ENCODE data around the gene INSC. TPM values are rescaled to one million over a fixed set of nuclear protein-coding genes. Genes with fewer than 3 reads are reported as not detected.

INSC gene
- total RNA-seq, 1 experiment from 2014 or later, result 0.17 TPM

GRCh38 chr11:15093432-15093831, 21.3 kb upstream of the INSC start:
- Histone ChIP-seq H2AFZ (ENCODE audit: low read depth, low read length, poor library complexity, severe bottlenecking) (no peak overlapping the region), H3K4me1 (ENCODE audit: control insufficient read depth in 1 of 2, insufficient read depth in 2 of 2, low read length in 2 of 2) (no peaks in the 10 kb centered on the region), H3K9me3 (ENCODE audit: control insufficient read depth in 1 of 2, insufficient read depth in 1 of 2, low read depth in 1 of 2, low read length in 2 of 2) (no peaks in the 10 kb centered on the region), H4K20me1 (ENCODE audit: insufficient read depth) (no peaks in the 10 kb centered on the region), H3K27me3 (ENCODE audit: insufficient read depth, low read length) (no peaks in the 10 kb centered on the region), H3K9me2 (ENCODE audit: insufficient read depth) (no peaks in the 10 kb centered on the region), H3K27ac (ENCODE audit: low read depth, low read length) (no peak overlapping the region), H3K4me3 (replicated peaks in 1 of 2; ENCODE audit: low read depth in 1 of 2, low read length in 2 of 2) (no peak overlapping the region), H3K79me2 (ENCODE audit: insufficient read depth, low read length) (no peaks in the 10 kb centered on the region), H3K36me3 (ENCODE audit: control insufficient read depth in 1 of 2, insufficient read depth in 2 of 2, low read length in 2 of 2) (no peaks in the 10 kb centered on the region), H3K9ac (ENCODE audit: low read length) (no peak overlapping the region), H3K4me2 (ENCODE audit: low read length) (no peak overlapping the region)
- POLR2A ChIA-PET, result no interaction called here
- no TSS peak for BruUV-seq (replicated peaks)
- no peak for ATAC-seq
- DNase-seq (ENCODE audit: low read depth, low spot score), result no peak
- intact Hi-C loops (cut with micrococcal nuclease), result no loop called here
- TF ChIP-seq RAD21 (IDR thresholded peaks at IDR 0.05; ENCODE audit: low read depth), result no peak
- TF ChIP-seq SRF (IDR thresholded peaks at IDR 0.05; ENCODE audit: low read depth), result no peak
- no peak for TF ChIP-seq YY1 (IDR thresholded peaks at IDR 0.05; ENCODE audit: extremely low read depth, insufficient replicate concordance, low read depth, low read length)
- TF ChIP-seq POLR2AphosphoS5 (IDR thresholded peaks at IDR 0.05; ENCODE audit: low read depth, low read length), result no peak
- TF ChIP-seq, protein P1, sequence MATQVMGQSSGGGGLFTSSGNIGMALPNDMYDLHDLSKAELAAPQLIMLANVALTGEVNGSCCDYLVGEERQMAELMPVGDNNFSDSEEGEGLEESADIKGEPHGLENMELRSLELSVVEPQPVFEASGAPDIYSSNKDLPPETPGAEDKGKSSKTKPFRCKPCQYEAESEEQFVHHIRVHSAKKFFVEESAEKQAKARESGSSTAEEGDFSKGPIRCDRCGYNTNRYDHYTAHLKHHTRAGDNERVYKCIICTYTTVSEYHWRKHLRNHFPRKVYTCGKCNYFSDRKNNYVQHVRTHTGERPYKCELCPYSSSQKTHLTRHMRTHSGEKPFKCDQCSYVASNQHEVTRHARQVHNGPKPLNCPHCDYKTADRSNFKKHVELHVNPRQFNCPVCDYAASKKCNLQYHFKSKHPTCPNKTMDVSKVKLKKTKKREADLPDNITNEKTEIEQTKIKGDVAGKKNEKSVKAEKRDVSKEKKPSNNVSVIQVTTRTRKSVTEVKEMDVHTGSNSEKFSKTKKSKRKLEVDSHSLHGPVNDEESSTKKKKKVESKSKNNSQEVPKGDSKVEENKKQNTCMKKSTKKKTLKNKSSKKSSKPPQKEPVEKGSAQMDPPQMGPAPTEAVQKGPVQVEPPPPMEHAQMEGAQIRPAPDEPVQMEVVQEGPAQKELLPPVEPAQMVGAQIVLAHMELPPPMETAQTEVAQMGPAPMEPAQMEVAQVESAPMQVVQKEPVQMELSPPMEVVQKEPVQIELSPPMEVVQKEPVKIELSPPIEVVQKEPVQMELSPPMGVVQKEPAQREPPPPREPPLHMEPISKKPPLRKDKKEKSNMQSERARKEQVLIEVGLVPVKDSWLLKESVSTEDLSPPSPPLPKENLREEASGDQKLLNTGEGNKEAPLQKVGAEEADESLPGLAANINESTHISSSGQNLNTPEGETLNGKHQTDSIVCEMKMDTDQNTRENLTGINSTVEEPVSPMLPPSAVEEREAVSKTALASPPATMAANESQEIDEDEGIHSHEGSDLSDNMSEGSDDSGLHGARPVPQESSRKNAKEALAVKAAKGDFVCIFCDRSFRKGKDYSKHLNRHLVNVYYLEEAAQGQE (IDR thresholded peaks at IDR 0.05; ENCODE audit: low read depth), result no peak
- no peak for TF ChIP-seq EZH2phosphoT487 (IDR thresholded peaks at IDR 0.05; ENCODE audit: borderline replicate concordance)
- no peak for TF ChIP-seq ELF1 (IDR thresholded peaks at IDR 0.05; ENCODE audit: borderline replicate concordance, low read depth)
- no peak for TF ChIP-seq CBX3 (IDR thresholded peaks at IDR 0.05; ENCODE audit: low read depth)
- TF ChIP-seq EZH2 (IDR thresholded peaks at IDR 0.05), result no peak
- TF ChIP-seq EGR1 (IDR thresholded peaks at IDR 0.05; ENCODE audit: low read depth), result no peak
- RAD21 ChIA-PET (ENCODE audit: low non-redundant PET in 1 of 2, low total read pairs in 2 of 2, uncharacterized antibody in 2 of 2, unreplicated experiment in 2 of 2), result no interaction called here
- CTCF ChIA-PET, result interaction anchor here (1.0 kb wide), 1 partner anchor 8 kb away, joined by 3 read pairs; no protein-coding TSS in a partner anchor

Data from HCT116 (cell line).